ENCODE results near the gene RGS6.

The RGS6 gene

DNA sequence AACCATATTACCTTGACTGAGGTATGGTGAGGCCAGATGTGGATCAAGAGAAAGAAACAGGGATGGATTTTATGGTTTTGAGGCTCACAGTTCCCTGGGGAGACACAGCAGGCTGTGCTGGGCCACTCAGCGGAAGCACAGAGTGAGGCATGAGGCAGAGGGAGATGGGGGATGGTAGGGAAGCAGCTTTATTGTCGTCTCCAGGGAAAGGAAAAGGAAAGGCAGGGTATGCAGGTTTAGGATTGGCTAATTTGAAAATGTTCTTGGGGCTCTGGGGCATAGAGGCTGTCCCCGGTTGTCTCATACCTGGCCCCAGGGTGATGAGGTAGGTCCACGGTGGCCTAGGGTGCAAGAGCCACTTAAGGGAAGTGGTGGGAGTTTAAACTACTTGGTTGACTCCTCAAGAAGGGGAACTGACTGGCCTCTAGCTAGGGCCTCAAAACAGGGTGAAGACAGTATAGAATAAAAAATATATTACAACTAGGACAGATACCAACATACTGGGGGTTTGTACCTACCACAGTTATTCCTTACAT, 322.8 kb downstream of the RGS6 start:
- DNase-seq: no peak

DNA sequence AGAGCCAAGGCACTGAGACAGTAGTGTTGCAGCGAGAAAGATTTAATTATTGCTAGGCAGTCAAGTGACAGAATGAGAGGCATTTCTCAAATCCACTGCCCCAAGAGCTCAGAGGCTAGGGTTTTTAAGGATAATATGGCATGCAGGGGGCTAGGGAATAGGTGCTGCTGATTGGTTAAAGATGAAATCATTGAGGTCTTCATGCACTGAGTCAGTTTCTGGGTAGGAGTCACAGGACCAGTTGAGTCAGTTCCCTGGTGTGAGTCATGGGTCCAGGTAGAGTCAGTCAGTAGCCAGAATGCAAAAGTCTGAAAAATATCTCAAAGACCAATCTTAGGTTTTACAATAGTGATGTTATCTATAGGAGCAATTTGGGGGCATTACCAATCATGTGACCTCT, 323.8 kb downstream of the RGS6 start:
- DNase-seq: no peak

DNA sequence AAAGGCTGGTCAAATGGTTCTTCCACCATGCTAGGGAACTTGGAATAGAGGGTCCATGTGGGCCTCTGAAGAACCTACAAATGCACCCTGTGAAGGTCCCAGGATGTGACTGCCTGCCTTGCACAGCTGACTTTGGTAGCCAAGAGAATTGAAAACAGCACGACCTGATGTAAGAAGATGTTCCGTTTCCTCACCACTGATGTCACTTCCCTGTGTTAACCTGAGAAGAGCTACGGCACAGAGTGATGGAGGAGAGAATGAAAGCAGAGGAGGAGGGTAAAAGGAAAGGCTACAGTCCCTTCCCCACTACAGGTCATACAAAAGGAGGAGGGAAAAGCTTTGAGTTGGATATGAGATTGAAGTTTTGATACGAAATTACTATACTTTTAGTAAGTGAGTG, 328.8 kb downstream of the RGS6 start:
- no peak for DNase-seq

- DNase-seq: no peak
These were observed 330.5 kb downstream of the RGS6 start for GRCh38 chr14:72262771-72263170.

GRCh38 chr14:72264716-72265115, 332.5 kb downstream of the RGS6 start:
- no peak for DNase-seq

DNA sequence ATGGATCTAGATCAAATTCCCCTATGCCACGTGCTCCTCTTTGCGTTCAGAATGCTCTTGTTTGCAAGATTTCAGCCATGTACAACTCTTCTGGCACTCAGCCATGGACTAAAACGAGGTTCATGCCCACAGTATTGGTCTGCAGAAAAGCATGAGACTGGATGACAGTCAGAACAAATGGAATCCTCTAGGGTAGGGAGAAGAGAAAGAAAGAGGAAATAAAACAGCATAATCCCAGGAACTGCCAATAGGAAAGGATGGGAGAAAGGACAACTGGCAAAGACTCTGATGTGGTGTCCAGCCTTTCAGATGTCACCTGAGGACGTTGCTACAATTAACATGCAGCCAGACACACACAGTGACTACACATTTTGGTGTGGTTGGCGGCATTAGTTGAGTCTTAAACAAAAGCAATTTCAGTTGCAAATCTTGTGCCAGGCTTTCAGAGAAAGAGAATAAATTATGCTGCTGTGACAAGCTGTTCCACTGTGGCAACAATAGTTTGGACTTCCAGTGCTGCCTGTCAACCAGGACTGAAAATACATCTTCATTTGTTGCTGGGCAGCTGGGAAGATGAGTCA, 338.0 kb downstream of the RGS6 start:
- no peak for DNase-seq

GRCh38 chr14:72270749-72271148, 338.5 kb downstream of the RGS6 start:
- DNase-seq: no peak

DNA sequence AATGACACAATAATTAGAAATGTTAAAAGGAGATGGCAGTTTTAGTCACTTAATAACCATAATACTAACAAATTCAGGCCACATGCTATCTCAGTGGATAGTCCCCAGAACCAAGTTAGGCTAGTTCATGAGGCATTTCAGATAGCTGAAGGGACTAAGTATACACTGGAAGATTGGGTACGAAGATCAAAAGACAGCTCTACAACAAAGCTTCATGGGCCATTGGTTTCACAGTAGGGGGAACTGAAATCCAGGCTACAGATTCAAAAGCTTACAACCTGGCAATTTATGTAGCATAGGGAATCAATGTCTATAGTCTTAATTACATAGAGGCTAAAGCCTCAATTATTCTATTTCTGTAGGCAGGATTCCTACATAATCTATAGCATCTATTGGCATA, 343.0 kb downstream of the RGS6 start:
- DNase-seq: no peak

DNA sequence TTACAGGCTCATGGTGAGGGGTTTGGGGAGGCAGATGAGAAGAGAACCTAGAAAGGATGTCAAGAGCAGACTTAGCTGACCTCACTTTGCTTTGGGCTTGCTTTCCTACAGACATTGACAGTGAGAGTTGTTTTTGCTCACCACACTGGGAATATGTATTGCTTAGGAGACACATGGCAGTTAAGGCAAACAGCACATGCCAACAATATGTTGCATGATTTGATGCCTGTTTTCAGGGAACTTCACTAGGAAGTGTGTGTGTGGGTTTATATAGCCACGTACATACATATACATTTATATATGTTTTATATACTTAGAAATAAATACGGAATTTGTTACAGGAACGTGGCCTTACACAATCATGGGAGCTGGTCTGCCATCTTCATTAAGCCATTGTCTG, 346.1 kb downstream of the RGS6 start:
- DNase-seq: no peak

DNA sequence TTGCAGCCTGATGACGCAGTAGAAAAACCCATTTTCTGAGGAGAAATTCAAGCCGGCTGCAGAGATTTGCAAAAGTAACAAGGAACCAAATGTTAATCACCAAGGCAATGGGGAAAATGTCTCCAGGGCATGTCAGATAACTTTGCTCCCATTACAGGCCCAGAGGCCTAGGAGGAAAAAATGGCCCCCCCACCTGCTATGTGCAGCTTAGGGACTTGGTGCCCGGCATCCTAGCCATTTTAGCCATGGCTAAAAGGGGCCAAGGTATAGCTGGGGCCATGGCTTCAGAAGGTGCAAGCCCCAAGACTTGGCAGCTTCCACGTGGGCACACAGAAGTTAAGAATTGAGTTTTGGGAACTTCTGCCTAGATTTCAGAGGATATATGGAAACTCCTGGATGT, 351.9 kb downstream of the RGS6 start:
- no peak for DNase-seq

DNA sequence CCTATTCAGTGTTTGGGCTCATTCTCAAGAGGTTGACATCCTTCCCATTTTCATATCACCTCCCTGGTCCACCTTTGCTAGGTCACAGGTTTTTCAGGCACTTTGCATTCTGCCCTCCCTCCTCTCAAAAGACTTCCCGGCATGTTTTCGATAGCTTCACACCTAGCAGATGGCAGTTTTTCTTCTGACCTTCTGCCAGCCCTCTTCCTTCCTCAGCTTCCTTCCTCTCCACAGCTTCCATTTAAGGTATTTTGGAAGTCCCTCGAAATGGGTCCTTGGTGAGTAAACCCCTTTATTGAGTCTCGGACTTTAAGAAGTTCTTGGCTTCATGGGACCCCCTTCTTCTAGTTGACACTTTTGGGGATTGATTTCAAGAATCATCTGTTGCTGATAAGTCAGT, 358.0 kb downstream of the RGS6 start:
- DNase-seq: no peak

DNA sequence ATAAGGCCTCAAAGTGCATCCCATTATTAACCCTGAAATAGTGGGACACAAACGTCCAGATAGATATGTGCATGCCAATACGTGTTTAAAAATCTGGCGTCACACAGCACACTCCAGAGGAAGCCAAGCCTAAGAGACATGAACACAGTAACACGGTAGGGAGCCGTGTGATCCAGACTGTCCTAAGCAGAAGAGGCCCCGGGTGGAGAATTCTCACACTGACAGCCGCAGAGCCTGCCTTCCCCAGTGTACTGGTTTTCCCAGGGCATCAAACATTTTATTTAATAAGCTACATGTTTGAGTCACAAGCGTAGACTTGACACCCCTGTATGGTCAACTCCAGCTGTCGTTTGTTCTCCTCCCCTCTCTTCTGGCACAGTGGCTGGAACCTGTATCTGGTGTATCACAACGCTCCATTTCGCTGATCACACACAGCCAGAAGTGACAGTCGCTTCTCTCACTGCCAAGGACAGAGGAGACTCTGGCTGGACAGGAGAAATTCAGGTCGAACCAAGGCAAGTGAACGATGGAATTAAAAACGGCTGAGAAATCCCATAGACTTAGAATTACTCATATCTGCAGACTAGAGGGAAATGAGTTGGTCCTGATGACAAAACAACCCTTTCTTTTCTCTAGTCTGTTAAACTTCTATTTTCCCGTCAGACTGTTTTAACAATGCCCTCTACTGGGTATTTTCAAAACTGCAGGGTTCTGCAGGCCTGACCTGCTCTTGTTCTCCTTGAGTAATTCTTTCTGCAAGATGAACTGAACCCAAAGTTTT, 359.9 kb downstream of the RGS6 start:
- DNase-seq: no peak

DNA sequence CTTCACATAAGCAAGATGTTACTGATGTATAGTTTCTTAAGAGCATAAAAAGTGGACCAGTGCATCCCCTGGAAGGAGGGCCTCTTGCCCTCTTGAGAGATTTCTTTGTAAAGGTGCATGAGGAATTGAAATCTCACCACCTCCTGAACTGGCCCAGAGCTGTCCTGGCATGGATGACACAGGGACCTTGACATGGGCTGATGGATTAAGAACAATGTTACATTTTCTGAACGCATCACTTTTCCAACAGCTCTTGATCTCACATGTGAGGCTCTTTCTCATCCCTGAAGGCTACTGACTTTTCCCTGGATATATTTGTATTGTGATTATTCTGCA, 360.4 kb downstream of the RGS6 start:
- no peak for DNase-seq

- no peak for DNase-seq
These were observed 369.1 kb downstream of the RGS6 start for GRCh38 chr14:72301352-72301751.

DNA sequence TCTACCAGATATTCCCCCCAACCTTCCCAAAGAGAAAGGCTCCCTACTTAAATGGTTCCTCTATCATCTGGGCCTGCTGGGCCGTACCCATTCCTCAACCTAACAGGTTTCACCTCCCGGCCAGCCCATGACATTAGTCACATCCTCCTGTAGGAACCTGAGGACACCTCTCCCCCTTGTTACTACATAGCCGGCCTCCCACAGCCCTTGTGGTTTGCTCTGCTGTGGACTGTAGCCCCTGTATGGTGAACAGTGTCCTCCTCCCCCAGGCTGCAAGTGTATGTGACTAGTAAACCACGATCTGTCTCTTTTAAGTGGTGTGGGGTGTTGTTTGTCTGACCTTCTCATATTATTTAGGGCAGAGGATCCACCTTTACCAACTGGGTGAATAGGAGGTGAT, 371.7 kb downstream of the RGS6 start:
- no peak for DNase-seq

DNA sequence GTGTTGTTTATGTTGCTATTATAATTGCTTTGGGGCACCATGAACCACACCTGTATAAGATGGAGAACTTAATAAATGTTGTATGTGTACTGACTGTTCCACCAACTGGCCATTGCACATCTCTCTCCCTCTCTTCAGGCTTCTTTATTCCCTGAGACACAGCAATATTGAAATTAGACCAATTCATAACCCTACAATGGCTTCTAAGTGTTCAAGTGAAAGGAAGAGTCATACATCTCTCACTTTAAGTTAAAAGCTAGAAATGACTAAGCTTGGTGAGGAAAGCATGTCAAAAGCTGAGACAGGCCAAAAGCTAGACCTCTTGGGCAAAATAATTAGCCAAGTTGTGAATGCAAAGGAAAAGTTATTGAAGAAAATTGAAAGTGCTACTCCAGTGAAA, 373.3 kb downstream of the RGS6 start:
- no peak for DNase-seq

DNA sequence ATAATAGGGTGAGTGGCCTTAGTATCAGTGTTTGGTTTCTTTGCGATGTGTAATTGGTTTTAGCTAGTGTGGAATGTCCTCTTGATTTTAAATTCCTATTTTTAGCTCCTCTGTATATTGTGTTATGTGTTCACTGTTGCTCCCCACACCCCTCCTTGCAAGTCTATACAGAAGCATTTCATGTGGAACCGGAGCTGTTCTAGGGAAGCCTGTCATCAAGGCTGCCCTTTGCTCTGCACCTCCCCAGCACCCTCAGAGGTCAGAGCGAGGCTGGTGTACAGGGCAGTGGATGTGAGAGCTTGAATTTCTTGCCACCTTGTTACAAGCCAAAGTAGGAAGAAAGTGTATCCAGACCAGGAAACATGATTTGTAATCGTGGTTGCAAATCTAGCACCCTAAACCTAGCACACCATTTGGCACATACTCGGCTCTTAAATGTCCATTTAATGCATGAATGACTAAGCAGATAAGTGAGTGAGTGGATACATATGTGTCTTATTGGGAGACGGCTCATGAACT, 376.8 kb downstream of the RGS6 start:
- DNase-seq: no peak

DNA sequence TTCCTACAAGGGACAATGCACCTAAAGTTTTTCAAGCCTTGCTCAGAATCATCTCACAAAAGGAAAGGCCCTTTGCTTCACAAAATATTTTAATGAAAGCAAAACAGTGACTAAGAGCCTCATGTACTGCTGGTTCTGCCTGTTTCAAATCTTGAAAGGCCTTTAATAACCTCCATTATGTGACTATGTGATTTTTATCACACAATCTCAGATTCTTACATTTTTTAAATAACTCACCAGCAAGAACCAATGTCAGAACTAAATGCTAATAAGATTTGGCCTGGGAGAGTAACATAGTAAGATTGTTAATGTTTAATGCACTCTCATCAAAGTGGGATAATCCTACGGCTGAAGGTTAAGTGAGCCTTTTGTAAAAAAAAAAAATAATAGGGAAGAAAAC, 378.9 kb downstream of the RGS6 start:
- no peak for DNase-seq

DNA sequence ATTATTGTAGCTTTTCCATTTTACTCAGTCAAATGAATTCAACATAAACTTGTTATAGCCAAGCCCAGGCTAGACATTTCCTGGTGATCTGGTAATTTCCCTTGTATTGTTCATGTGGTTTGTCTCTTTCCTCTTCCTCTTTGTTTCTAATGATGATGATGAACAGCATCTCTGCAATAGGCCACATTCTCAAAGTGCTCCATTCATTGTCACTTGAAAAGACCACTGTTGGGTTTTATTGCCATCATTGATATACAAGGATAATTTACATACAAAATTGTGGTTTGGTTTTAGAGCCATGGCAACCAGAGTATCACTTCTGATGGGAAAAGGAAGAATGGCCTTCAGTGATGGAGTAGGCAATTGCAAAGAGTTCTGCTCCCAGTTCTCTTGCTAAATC, 379.3 kb downstream of the RGS6 start:
- DNase-seq: no peak

DNA sequence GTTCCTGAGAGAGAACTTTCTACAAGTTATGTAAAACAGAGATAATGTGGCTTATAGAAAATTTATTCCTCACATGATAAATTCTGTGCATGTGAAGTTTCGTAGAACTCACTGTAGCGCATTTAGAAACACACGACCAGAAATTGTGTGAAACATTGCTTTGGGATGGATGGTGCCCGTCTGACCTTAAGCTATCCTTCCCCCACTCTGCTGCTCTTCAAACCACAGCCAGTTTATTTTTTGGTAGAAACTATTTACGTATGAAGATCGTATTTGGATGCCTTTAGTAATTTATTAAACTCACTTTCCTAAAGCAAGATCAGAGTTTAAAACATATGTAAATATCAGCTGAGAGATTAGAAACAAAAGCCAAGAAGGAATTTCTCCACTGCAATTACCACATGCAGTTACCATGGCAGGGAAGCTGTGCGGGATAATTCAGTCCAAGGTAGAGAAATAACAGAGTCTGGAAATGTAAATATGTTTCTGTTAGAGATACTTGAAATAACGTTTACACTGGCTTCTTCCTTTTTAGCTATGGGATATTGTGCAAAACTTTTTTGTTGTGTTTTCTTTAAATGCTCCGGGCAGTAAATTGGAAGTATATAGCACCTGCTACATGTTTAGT, 382.7 kb downstream of the RGS6 start:
- DNase-seq: no peak

DNA sequence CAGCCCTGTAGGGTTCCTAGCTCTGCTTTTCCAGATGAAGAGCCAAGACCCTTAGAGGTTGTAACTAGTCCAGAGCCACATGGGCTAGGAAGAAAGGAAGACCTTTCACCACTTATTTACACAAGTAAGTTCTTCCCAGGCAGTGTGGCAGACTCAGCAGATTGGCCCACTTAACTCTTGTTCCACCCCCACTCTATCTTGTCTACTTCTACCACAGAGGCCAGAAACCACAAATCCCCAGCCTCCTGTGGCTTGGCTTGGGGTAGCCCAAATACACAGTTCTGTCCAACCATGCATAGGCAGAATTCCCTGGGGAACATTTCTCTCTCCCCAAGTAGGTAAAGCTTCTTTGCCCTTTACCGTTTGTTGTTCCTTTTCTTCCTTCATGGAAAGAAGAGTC, 383.5 kb downstream of the RGS6 start:
- DNase-seq: no peak

GRCh38 chr14:72318648-72319047, 386.4 kb downstream of the RGS6 start:
- no peak for DNase-seq

DNA sequence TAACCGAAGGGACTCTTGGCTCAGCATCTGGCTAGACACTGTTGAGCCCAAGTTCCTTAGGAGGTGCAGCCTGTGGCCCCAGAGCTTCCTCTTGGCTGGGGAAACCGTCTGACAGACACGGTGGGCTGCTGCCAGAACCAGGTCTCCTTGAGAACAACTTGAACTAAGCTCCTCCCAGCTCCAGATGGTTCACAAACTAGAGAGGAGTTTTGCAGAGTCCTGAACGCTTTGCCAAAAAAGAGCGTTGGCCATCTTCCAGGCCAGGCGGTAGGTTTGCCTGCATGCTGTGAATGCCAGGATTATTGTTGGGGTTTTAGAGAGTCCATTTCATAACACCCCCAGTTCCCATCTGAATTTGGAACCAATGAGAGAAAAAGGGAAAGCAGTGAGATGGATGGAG, 399.8 kb downstream of the RGS6 start:
- DNase-seq: no peak

DNA sequence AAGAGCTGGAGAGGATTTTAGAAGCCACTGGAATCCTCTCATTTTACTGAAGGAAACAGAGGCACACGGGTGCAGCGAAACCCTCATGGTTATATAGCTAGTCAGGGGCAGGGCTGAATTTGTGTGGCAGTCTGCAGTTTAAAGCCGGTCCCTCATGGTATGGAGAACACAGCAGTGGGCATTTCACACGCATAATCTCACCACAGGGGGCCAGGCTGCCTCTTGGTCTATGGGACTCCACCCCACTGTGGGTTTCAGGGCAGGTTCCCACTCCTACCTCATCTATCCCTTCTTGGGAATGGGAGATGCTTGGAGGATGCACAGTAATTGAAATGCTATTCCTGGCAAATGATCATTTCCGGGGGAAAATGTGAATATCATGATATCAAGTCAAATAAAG, 400.6 kb downstream of the RGS6 start:
- DNase-seq: no peak

All from activated effector memory CD4-positive, alpha-beta T cell treated with Interleukin-2 at 50 U/mL for 16 hours (primary cell).